Thoracic aorta endothelial cell (primary cell): Measurements from ENCODE around the gene NAGK. TPM values are rescaled to one million over a fixed set of nuclear protein-coding genes. Genes with fewer than 3 reads are reported as not detected.

Experiments used
- total RNA-seq: library from RNA; depleted of rRNA; stranded (reverse); fragments of >200 nt; gene quantifications from 2 replicates; pipeline ENCODE4 v1.2.3, GENCODE V29; 2012

NAGK gene
- total RNA-seq: 36.5 and 44.3 TPM in 2 replicates

GRCh38 chr2:71068218-71069035, at the start of gene NAGK:
Gene NAGK, plus strand, starts transcription at chr2:71068648. Its CDS starts 36 bp downstream, at chr2:71068684.

Other genes starting within 250 kb of the NAGK start
- gene CLEC4F, start 248.0 kb upstream of the NAGK start, total RNA-seq: not detected in 2 replicates
- gene CD207, start 232.8 kb upstream of the NAGK start, total RNA-seq: not detected in 2 replicates
- 0.40 and 0.72 TPM in 2 replicates for gene VAX2, start 168.1 kb upstream of the NAGK start, total RNA-seq
- gene ATP6V1B1, start 132.7 kb upstream of the NAGK start, total RNA-seq: 0.07 TPM in 1 of 2 replicates, not detected in the other
- gene ANKRD53, start 90.0 kb upstream of the NAGK start, total RNA-seq: 0.13 and 0.50 TPM in 2 replicates
- gene TEX261, start 73.8 kb upstream of the NAGK start, total RNA-seq: 43.4 and 56.5 TPM in 2 replicates
- gene MCEE, start 61.6 kb downstream of the NAGK start, total RNA-seq: 8.4 and 9.2 TPM in 2 replicates
- gene MPHOSPH10, start 62.0 kb downstream of the NAGK start, total RNA-seq: 28.6 and 41.6 TPM in 2 replicates
- gene PAIP2B, start 158.5 kb downstream of the NAGK start, total RNA-seq: 0.53 and 1.2 TPM in 2 replicates